Renal pelvis (tissue), 4 donors: ENCODE measurements around the gene CDH1. TPM values are rescaled to one million over a fixed set of nuclear protein-coding genes. Genes with fewer than 3 reads are reported as not detected.

Source experiments
- DNase-seq: peaks from one replicate; pipeline ENCODE4 v3.0.0-alpha.2; 2013
- polyA plus RNA-seq, 3 donors: library from polyadenylated mRNA; unstranded; fragments of 120-200 nt; gene quantifications; one replicate each; pipeline ENCODE4 v1.2.1, GENCODE V29; 2013; ENCODE audit not compliant: insufficient read length in 3 of 3

CDH1 gene
- polyA plus RNA-seq, 3 donors, result 87.4 to 116 (median 95.9) TPM

DNA sequence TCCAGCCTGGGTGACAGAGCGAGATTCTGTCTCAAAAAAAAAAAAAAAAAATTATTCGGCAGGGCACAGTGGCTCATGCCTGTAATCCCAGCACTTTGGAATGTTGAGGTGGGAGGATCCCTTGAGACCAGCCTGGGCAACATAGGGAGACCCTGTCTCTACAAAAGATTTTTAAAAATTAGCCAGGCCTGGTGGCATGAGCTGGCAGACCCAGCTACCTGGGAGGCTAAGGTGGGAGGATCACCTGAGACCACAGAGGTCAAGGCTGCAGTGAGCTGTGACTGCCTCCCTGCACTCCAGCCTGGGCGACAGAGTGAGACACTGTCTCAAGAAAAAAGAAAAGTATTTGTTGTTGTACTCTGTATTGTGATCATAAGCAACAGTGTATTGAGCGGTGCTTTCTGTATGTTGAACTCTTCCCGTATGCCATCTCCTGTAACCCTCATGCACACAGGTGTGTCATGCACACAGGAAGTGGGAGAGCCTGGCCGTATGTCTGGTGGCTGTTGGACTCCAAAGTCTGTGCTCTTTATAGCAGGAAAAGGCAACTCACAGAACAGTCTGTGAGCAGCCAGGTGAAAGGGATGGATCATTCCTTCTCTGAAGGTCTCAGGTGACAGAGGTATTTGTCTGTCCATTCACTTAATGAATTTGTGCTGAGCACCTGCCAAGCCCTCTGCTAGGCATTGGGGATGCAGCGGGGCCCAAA, 17.1 kb downstream of the CDH1 start:
- DNase-seq, result no peak

DNA sequence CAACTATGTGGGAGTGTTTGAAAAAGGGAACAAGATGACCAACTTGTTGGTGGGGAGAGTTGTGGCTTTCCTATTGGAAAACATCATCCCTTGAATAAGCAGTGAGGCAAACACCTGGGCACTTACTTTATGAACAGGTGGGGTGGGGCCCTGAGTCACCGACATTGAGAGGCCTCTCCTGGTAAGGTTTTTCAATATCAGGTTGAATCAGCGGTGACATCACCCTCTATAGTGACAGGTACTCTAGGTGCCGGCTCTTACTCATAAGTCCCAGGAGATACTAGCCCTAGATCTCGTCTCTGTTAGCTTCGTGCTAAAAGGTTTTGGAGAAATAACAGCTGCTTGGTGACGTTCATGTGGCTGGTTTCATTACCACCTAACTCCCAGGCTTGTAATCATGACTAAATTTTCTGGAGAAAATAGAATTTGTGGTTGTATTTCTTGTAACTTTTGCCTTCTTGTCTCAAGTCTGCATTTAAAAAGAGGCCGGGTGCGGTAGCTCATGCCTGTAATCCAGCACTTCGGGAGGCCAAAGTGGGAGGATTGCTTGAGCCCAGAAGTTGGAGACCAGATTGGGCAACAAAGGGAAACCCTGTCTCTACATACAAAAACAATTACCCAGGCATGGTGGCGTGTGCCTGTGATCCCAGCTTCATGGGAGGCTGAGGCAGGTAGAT, 19.3 kb downstream of the CDH1 start:
- no peak for DNase-seq

DNA sequence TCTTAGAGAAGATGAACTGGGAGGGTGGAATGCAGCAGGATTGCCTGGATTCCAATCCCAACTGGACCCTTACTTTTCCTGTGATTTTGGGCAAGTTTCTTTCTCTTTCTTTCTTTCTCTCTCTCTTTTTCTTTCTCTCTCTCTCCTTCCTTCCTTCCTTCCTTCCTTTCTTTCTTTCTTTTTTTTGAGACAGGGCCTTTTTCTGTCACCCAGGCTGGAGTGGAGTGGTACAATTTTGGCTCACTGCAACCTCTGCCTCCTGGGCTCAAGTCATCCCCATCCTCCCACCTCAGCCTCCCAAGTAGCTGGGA, 20.5 kb downstream of the CDH1 start:
- no peak for DNase-seq

DNA sequence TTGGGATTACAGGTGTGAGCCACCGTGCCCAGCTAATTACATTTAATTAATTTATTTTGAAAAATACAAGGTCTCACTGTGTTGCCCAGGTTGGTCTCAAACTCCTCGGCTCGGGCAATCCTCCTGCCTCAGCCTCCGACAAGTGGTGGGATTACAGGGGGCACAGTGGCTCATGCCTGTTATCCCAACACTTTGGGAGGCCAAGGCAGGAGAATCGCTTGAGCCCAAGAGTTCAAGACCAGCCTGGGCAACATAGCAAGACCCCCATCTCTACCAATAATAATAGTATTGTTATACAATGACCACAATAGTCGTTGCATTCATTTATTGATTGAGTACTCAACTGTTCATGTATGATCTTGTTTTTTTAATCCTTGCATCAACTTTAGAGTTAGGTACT, 22.0 kb downstream of the CDH1 start:
- DNase-seq, result no peak

DNA sequence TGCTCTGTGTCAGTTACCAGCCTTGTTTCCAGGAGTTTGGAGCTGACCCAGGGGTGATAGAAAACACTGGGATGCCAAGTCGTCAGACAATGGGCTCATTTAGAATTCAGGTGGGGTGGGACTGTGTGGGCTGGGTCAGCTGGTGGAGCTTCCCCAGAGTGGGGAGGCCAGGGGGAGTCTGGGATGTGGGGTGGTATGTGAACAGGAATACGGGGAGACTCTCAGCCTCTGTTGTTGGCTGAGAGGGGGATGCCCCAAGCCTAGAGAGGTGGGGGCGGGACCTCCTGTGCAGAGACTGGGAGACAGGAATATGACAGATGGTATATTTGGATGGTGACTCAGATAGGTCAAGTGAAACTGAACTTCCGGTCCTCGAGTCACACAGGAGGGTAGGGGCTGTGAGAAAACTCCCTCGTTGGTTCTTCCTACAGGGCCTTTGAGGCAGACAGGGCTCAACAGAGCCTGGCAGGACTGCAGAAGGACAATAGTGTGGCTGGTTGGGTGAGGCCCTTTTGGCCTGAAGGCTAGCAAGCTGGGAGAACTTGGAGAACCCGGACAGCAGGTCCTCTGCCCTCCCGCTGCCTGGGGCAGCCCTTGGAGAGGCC, 23.7 kb downstream of the CDH1 start:
- no peak for DNase-seq

DNA sequence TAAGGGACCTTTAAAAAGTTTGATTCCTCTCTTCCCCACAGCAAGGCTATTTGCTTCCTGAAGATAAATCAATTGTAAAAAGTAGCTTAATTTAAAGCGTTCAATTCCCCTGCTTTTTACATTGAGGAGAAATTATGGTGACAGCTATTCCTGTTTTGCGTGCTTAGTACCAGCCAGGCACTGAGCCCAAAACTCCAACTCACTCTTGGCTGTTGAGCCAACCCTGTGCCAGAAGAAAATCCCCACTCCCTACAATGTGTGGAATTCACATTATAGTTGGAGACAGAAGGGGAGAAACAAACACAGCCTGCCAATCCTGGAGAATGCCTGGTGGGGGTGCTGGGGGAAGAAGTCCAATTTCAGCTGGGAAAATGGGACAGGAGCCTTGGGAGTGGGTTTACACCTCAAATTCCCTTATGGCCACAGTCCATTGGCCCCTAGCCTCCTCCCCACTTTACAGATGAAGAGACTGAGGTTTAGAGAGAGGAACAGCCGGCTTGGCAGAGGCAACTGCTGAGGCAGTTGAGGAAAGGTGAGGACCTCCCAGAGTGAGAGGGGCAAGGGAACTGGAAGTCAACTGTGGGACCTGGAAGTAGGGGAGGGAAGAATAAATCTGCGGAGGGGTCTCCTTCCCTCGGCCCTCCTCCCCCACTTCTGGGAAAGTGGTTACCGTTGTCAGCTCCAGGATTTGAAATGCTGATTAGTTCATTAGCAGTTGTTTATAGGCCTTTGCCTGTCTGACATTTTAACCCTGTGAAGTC, 26.1 kb downstream of the CDH1 start:
- no peak for DNase-seq

DNA sequence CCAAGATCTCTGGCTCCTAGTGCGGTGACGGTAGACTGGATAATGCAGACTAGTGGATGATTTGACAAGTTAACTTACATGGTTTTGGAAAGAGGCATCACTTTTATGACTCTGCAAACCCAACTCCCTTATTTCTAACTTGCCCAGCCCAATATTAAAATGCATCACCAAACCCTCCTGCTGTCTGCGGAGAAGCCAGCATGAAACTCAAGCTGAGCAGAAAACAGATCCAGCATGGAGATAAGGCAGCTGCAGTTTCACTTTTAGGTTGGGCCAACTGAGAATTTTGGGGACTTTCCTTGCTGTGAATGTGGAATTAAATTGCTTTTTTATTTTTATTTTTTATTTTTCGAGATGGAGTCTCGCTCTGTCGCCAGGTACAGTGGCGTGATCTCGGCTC, 27.8 kb downstream of the CDH1 start:
- no peak for DNase-seq

DNA sequence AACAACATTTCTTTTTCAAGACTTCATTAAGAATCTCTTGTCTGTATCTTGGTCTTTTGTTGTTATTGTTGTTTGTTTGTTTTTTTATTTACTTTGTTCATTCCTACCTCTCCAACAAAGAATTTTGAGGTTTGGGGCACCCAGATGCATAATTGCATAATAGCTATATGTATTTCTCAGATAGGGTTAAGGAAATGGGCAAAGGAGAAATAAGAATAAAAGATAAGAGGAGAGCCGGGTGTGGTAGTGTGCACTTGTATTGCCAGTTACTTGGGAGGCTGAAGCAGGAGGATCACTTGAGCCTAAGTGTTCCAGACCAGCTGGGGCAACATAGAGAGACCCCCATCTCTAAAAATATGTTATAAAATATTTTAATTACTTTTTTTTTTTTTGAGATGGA, 30.5 kb downstream of the CDH1 start:
- no peak for DNase-seq

DNA sequence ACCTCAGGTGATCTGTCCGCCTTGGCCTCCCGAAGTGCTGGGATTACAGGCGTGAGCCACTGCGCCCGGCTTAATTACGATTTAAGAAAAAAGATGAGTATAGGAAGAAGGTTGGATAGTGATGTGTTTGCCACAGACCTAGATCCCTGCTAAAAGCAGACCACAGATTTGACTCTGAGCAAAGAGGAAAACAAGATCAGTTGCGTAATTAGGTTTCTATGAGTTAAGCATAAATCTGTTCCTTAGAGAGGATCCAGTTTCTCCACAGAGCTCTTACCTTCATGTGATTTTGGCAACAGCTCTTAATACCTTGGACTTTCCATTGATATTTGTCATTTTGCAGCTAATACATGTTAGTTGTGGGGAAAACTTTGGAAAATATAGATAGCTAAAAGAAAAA, 31.1 kb downstream of the CDH1 start:
- DNase-seq, result no peak

DNA sequence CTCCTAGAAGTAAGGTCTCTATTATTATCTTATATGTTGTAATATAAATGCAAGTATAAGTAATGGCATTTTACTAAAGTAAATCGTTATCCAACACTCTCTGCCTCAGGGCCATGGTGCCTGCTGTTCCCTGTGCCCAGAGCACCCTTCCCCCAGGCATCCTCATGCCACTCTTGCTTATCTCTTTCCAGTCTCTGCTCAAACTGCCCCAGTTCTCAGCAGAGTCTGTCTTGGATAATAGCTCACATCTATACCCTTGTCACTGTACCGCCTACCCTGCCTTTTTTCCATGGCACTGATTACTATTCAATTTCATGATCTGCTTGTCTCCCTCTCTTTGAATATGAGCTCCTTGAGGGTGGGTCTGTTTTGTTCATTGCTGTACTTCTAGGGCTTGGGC, 31.7 kb downstream of the CDH1 start:
- no peak for DNase-seq

DNA sequence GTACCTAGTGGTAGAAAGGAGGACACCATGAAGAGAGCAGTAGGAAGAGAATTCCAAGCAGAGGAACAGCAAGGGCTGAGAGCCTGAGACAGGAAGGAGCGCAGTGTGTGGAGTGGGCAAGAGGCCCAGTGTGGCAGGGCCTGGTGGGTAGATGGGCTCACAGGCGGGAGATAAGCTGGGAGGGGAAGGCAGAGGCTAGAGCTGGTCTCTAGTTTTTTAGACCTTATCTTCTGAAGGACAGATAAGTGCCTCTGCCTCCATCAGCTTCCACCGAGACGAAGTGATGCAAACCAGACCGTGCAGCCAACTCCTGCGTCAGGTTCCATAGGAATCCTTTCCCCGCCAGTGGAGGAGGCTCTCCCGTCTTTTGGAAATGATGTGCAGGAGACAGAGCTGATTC, 33.6 kb downstream of the CDH1 start:
- DNase-seq, result no peak

DNA sequence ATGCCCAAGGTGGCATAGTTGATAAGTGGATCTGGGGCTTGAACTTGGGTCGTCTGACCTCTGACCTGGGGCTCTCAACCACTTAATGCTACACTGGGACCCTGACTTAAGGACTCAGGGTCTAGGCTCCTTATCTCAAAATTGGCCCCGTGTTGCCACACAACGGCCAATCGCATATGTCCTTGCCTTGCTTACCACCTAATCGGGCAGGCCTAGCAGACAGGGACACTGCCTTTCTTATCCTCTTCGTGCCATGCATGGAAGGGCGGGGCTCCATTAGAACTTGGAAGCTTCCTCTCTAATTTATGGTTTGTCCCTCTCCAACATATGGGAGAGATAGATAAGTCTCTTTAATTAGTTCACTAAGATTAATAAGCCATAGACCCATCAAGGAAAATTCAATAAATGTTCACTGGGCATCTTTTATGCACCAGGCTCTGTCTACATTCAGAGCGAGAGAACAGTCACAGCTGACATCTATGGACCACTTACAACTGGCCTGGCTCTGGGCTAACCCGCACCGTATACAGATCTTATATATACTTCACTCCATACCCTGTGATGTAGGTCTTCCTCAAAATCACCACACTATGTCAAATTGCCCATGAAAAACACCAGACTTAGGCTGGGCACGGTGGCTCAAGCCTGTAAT, 35.1 kb downstream of the CDH1 start:
- no peak for DNase-seq

DNA sequence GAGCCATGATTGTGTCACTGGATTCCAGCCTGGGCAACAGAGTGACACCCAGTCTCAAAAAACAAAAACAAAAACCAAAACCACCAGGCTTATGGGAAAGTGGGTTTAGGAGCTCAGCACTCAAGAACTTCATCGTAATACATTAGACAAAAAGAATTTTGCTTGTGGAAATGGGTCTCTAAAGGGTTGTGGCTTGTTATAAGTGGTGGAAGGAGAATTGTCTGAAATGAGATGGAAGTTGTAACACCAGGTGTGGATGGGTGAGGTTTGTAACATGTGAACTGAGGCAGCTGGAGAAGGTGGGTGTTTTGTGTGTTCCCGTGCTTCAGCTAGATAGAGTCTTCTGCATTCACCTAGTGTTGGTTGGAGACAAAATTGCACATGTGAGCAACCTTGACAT, 35.8 kb downstream of the CDH1 start:
- no peak for DNase-seq

DNA sequence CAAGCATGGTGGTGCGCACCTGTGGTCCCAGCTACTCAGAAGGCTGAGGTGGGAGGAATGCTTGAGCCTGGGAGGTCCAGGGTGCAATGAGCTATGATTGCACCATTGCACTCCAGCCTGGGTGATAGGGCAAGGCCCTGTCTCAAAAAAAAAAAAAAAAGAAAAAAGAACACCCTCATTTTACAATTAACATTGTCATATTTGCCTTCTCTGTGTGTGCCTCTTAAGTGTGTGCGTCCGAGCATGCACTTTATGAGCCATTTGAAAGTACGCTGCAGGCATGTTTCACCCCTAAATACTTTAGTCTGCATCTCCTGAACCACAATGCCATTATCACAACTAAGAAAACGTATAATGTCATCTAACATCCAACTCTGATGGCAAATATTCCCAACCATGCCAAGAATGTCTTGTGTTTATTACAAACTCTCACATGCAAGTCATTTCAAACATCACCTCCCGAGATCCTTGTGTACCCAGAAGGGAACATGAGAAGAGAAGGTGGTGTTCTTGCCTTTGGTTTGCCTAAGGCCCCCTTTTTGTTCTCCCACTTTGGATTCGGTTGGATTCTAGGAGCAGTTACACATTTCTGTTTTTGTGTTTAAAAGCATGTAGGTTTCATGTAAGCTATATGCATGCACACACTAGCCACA, 38.0 kb downstream of the CDH1 start:
- no peak for DNase-seq

DNA sequence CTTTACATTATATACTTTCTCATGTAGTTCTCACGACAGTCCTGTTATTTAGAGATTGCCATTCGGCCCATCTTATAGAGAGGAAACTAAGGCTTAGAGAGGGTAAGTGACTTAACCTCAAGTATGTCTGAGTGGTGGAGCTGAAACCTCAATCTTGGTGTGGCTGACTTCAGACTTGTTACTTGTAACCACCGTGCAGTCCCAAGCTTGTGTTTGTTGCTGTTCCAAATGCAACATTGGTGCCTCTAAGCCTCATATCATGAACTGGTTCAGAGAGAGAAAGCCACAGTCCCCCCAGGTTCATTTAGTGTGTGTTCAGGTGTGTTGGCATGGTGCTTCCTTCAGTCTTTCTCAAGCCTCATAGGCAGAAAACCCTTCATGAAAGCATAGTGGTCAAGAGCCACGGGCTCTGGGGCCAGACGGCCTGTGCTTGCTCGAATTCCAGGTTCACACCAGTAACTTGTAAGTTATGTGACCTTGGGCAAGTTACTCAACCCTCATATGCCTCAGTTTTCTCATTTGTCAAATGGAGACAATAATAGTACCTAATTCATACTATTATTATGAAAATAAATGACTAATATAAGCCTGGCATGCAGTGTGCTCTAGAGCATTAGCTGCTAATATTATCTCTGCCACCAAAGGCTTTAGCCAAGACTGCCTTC, 39.9 kb downstream of the CDH1 start:
- DNase-seq, result no peak

DNA sequence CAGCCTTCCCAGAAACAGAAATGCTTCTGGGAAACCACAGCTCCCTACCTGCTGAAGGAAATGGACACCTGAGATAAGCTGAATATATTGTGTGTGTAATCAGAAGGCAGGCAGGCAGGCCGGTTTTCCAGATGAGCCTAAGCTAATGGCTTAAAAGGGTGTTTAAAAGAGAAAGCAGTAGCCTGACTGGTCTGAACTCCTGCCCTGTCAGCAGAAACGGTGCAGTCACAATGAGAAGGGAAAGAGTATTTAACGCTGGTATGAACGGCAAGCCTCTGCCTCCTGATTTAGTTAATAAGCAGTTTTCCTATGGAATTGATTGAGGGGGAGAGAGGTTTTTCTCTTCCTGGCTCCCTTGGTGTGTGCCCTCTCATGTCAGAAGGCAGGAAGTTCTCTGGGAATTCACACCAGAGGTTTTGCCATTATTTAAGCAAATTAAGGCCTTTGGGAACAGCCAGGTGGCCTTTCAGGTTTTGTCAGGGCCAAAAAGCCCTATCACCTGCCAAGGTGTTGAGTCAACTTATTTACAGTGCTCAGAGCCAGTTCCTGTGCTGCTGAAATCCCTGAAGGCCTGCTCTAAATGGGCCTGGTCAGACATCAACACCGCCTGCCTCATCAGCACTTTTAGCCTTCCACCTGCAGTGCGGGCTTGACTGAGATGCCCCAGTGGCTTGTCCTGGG, 41.6 kb downstream of the CDH1 start:
- no peak for DNase-seq

DNA sequence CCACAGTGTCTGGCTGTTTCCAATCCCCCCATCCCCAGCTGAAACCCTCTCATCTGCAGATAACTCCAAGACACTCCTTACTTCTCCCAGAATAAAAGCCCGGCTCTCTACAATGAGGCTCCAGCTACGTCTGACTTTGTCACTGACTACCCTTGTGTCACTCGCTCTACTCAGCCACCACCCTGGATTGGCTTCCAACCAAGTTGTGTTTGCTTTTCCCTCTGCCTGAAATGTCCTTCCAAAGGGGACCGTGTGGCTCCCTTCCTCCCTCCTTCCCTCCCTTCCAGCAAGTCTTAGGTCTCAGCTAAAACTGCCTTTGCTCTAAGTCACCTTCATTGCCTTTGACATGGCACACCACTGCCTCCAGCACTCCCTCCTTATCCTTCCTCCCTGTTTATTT, 42.8 kb downstream of the CDH1 start:
- DNase-seq, result no peak

DNA sequence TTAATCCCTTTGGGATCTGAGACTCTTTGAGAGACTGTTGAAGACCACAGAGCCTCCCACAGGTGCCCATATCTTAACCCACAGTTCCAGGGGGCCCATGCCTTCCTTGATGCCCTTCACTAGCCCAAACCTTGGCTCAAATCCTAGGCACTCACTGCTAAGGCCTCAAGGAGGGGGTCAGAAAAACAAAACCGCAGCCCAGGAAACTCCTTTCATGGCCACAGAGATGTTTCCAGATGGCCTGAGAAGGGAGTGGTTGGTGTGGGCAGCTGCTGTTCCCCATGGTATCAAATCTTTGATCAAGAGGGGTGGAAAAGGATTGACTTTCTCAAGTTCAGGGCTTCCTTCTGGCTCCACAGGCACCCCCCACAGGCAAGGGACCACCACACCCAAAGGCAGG, 44.7 kb downstream of the CDH1 start:
- no peak for DNase-seq

DNA sequence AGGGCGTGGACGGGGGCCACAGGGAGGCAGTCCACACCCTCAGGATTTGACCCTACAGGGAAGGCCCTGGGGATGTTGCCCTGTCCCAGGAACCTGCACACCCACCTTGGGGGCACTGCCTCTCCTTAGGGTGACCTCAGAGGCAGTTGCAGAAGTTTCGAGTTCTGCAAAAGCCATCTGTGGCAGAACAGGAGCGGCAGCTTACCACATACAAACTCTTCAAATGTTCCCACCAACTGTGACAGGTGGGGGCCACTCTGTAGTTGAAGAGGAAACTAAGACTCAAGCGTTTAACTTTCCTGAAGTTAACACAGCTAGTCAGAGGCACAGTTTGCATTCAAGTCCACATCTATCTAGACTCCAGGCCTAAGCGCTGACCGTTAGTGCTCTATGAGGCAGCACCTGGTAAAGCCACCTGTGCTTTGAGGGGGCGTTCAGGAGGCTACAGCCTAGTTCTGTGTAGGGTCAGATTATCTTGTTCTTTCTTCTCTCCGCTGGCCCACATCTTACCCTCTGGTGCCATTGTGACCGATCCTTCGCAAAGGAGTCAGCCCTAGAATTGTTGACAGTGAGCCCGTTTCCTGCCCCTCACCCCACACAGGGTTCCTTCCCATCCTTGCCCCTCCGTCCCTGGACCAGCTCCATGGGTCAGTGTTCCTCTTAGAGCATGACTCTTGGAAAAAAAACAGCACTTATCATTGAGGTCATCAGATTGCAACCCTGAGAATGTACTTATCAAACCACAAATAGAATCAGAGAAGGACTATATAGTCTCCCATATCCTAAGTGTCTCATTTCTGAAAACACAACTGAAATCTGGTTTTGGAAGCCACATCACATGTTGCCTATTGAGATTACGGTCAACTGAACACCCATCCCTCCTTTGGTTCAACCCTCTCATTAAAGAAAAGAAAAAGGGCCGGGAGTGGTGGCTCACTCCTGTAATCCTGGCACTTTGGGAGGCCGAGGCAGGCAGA, 45.4 kb downstream of the CDH1 start:
- DNase-seq, result no peak
